ENCODE data around the gene PPP2R2B. TPM values are rescaled to one million over a fixed set of nuclear protein-coding genes. Genes with fewer than 3 reads are reported as not detected.

Gene PPP2R2B
- total RNA-seq, 1 donor: not detected

GRCh38 chr5:146889169-146889568 lies 10.6 kb upstream of the PPP2R2B start:
- Histone ChIP-seq H3K36me3 (ENCODE audit: insufficient read depth, low read length) (no peaks in the 10 kb centered on the region), H3K27ac (ENCODE audit: low read depth, low read length) (no peak overlapping the region), H3K4me1 (ENCODE audit: insufficient read depth, low read length) (no peaks in the 10 kb centered on the region), H4K20me1 (ENCODE audit: insufficient read depth, low read length) (no peaks in the 10 kb centered on the region), H3K79me2 (ENCODE audit: insufficient read depth, low read length) (no peaks in the 10 kb centered on the region), H3K9me3 (ENCODE audit: low read depth, low read length) (no peaks in the 10 kb centered on the region), H3K4me2 (ENCODE audit: insufficient read depth, low read length) (no peak overlapping the region), H2AFZ (ENCODE audit: low read length) (no peak overlapping the region), H3K4me3 (ENCODE audit: insufficient read depth, low read length) (no peak overlapping the region), H3K27me3 (ENCODE audit: insufficient read depth, low read length) (no peaks in the 10 kb centered on the region)
- no peak for TF ChIP-seq CTCF (IDR thresholded peaks at IDR 0.05; ENCODE audit: extremely low read depth, low read depth, low read length)
- DNase-seq (ENCODE audit: insufficient read length, low spot score, missing footprints): no peak

GRCh38 chr5:146888351-146888978 lies 9.9 kb upstream of the PPP2R2B start:
- no peak overlapping the region for H3K27ac ChIP-seq (ENCODE audit: low read depth, low read length)
- no peak for DNase-seq (ENCODE audit: insufficient read length, low spot score, missing footprints)
- no peak overlapping the region for H3K4me2 ChIP-seq (ENCODE audit: insufficient read depth, low read length)
- H3K4me3 ChIP-seq (ENCODE audit: insufficient read depth, low read length): no peak overlapping the region
- TF ChIP-seq CTCF (IDR thresholded peaks at IDR 0.05; ENCODE audit: extremely low read depth, low read depth, low read length): no peak
- H3K27me3 ChIP-seq (ENCODE audit: insufficient read depth, low read length): no peaks in the 10 kb centered on the region
- no peaks in the 10 kb centered on the region for H3K9me3 ChIP-seq (ENCODE audit: low read depth, low read length)
- H4K20me1 ChIP-seq (ENCODE audit: insufficient read depth, low read length): no peaks in the 10 kb centered on the region
- H2AFZ ChIP-seq (ENCODE audit: low read length): no peak overlapping the region
- no peaks in the 10 kb centered on the region for H3K79me2 ChIP-seq (ENCODE audit: insufficient read depth, low read length)
- no peaks in the 10 kb centered on the region for H3K36me3 ChIP-seq (ENCODE audit: insufficient read depth, low read length)
- no peaks in the 10 kb centered on the region for H3K4me1 ChIP-seq (ENCODE audit: insufficient read depth, low read length)

- no peaks in the 10 kb centered on the region for H4K20me1 ChIP-seq (ENCODE audit: insufficient read depth, low read length)
- H3K27me3 ChIP-seq (ENCODE audit: insufficient read depth, low read length): peaks cover 1% of the 10 kb centered on the region
Observed at GRCh38 chr5:146884066-146884626, 5.6 kb upstream of the PPP2R2B start.

More at GRCh38 chr5:146884066-146884626, 5.6 kb upstream of the PPP2R2B start:
- Histone ChIP-seq H3K79me2 (ENCODE audit: insufficient read depth, low read length) (no peaks in the 10 kb centered on the region), H3K4me3 (ENCODE audit: insufficient read depth, low read length) (no peak overlapping the region), H3K4me1 (ENCODE audit: insufficient read depth, low read length) (no peaks in the 10 kb centered on the region), H3K4me2 (ENCODE audit: insufficient read depth, low read length) (no peak overlapping the region), H2AFZ (ENCODE audit: low read length) (no peak overlapping the region), H3K27ac (ENCODE audit: low read depth, low read length) (no peak overlapping the region), H3K9me3 (ENCODE audit: low read depth, low read length) (no peaks in the 10 kb centered on the region), H3K36me3 (ENCODE audit: insufficient read depth, low read length) (no peaks in the 10 kb centered on the region)
- no peak for TF ChIP-seq CTCF (IDR thresholded peaks at IDR 0.05; ENCODE audit: extremely low read depth, low read depth, low read length)
- no peak for DNase-seq (ENCODE audit: insufficient read length, low spot score, missing footprints)

All from osteoblast (primary cell).